DMS114 treated with DMSO at 0.1 percent for 48 hours (cell line): ENCODE data around the gene KLHL21.

ENCODE experiments used
- DNase-seq: peaks from one replicate; lab custom pipeline; 2025; ENCODE audit not compliant: unreplicated experiment; lab: John Stamatoyannopoulos, UW

The KLHL21 gene

DNA sequence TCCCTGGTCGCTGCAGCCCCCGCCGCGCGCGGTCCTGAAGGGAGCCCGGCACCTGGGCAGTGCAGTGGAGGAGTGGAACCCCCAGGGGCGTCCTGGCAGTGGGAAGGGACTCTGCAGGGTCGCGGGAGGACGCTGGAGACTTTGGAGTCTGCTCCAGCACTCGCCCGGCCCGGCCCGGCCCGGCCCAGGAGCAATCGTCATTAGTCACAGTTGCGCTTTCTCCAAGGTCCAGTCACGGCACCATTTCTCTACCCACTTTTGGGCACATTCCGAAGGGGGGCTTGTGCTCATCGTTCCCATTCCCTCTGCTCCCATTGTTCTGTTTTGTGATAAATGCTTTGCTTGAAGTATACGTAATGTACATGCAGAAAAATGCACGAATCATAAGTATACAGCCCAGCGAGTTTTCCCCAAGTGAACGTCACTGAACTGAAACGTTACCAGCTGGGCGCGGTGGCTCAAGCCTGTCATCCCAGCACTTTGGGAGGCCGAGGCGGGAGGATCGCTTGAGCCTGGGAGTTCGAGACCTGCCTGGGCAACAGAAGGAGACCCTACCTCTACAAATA, 23.0 kb upstream of the KLHL21 start:
- DNase-seq, result no peak

DNA sequence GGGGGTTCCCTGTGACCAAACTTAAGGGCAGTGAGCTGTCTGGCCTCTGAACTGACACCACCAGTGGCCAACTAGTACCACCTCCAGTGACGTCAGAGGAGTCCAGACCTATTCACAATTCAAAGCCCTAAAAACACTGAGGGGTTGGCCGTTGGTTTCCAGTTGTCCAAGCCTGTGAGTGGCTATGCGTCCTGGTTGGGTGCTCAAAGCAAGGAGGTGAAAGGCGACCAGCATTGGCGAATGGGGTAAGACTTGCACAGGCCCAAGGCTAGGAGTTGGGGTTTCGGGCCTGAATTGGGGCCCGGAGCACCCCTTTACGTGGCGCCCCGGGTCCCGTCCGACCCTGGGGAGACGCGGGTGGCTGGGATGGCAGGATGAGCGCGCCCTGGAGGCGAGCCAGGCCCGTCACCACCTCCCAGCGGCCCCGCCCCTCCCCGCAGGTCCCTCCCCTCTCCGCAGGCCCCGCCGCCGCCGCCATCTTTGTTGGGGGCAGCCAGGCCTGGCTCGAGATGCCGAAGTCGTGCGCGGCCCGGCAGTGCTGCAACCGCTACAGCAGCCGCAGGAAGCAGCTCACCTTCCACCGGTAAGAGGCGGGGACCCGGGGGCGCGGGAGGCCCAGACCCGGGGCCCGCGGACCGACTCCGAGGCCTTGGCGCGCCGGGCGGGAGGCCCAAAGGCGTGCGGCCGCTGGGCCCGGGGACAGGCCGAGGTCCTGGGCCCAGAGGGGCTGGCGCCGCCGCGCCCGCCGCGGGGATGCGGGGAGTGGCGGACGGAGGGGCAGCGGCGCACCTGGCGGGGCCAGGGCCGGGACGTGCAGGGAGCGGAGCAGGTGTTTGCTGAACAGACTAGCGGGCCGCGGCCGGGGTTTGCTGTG, 22.3 kb upstream of the KLHL21 start, which contains the start of gene THAP3:
Gene THAP3 (plus strand): TSS at position 159 of the 874 bp plus-strand sequence. CDS start 351 bp downstream, at position 510.
- DNase-seq, result peak; percentile 91

DNA sequence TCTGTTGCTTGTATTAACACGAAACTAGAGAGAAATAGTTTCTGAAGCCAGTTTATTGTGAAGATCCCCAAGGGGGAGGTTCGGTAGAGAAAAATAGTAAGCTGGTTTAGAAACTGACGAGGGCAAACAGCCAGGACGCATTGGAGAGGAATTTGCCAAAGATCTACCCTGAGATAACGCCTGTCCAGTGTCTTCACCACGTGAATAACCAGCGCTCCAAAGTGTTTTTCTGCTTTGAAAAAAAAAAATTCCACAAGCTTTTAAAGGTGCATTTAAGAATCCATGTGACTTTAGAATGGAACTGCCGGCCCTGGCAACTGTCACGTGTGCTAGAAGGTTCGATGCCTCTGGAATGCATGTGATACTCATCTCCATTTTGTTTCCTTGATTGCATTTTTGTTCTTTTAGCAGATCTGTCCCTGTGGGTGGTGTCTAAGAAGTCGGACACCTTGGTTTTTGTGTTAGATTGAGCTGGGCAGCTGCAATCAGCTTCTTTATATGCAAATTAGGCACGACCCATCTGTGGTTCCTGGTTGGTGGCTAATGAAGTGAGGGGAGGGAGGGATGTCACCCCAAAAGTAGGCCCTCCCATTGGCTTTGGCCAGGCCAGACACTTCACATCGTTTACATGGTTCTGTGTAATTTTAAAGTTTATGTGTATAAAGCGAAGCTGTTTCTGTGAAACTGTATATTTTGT, 20.7 kb upstream of the KLHL21 start:
- DNase-seq, result no peak

DNA sequence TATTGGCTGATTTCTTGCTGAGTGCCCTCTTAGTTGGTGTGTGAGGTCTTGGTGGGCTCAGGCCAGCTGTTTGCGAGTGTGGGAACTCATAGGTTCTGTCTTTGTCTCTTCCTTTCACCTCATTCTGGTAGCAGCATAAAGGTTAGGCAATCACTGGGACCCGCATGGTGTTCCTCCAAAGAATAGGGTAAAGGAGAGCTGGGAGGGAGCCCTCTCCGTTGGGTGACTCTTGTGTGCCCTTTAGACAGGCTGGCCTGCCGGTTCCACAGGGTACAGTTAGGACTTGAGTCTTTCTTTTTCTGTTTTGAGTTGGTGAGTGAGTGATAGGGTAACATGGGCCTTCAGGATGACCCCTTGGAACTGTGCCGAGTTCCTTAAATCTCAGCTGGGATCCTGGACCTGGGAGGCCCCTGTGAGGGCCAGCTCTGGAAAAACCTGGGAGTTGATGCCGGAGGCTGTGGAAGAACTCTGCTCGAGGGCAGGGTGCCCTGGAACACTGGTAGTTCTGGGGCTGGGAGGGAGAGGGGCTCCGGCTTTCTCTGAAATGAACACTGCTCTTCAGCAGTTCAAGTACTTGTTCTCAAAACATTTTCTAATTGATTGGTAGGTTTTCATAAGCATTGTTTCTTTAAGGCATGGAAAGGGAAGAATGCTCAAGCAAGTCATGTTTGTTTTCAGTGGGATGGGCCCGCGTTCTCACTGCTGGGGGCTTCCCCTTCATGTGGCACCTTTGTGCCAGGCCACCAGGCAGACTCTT, 19.9 kb upstream of the KLHL21 start:
- DNase-seq, result peak; percentile 14

DNA sequence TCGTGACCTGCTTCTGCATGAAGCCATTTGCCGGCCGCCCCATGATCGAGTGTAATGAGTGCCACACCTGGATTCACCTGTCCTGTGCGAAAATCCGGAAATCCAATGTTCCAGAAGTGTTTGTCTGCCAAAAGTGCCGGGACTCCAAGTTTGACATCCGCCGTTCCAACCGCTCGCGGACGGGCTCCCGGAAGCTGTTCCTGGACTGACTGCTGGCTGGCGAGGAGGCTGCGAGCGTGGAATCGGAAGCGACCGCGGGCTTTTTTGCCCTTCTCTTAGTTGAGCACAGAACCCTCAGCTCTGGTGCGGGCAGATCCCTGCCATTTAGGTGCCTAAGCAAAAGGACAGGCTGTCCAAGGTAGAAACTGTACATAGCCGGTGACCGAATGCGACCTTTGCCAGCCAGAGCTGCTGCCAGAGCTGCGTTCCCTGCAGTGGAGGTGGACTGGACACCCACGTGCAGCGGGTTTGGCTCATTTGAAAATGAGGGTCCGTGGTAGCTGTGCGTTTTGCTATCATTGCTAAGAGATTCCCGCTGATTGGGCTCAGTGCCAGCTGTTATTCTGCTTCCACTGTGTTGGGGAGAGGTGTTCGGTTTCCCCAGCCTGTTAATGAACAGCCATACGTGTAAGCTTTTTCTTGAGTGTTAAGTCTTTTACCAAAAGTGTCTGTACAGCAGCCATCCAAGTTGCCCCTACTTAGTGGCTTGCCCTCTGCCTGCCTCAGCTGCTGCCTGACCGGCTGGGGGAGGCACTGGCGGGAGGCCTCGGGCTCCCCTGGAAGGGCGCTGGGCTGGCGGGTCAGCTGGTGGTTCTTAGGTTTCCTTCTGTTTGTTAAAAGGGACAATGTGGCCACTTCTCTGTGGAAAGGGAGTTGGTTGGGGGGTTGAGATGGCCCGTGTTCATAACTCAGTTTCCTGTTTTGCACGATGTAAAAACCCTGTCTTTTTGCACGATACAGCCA, 19.0 kb upstream of the KLHL21 start:
- no peak for DNase-seq

DNA sequence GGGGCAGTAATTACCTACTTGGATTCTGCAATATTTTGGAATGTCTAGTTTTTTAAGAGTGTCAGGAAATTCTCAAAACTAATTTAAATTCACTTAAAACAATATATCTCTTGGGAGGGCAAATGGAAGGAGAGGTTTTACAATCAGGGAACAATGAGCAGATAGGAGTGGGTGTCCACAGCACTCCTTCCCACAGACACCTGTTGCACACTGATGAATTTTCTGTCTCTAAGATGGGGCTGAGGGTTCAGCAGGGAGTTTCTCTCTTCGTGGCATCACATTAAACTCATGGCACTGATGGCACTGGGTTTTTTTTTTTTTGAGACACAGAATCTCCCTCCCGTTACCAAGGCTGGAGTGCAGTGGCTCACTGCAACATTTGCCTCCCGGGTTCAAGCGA, 16.4 kb upstream of the KLHL21 start:
- DNase-seq, result no peak

DNA sequence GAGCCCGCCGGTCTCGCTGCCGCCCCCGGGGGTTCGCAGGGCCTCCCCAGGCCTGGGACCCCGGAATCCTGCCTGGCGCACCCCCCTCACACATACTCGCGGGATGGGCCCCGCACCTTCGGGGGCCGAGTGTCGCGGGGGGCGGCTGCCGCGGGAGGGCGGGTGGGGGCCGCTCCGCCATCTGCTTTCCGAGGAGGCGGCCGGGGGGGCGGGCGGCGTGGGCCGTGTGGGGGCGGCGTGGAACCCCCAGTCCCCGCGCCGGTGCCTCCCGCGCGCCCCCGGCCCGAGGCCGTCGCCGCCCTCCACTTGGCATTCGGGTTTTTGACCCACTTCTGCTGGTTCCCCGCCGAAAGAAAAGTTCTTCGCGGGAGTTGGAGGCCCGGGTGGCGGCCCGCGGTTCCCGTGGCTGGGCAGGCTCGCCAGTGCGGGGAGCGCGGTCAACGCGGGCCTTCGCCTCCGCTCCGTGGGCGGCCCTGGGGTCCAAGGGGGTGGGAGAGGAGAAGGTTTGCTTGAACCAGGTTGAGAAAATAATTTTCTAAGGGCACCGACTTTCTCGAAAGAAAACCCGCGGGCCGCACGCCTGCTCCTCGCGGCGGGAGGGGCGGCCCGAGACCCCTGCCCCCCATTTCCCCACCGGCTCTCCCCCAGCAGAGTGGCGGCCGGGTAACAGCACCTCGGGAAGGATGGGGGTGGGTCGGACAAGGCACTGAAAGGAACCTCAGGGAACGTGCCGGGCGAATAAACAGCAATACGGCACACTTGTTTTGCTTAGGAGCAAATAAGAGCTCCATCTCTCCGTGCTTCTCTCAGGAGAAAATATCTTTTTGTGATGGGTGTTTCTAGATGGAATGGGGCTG, 12.5 kb upstream of the KLHL21 start:
- DNase-seq, result no peak

DNA sequence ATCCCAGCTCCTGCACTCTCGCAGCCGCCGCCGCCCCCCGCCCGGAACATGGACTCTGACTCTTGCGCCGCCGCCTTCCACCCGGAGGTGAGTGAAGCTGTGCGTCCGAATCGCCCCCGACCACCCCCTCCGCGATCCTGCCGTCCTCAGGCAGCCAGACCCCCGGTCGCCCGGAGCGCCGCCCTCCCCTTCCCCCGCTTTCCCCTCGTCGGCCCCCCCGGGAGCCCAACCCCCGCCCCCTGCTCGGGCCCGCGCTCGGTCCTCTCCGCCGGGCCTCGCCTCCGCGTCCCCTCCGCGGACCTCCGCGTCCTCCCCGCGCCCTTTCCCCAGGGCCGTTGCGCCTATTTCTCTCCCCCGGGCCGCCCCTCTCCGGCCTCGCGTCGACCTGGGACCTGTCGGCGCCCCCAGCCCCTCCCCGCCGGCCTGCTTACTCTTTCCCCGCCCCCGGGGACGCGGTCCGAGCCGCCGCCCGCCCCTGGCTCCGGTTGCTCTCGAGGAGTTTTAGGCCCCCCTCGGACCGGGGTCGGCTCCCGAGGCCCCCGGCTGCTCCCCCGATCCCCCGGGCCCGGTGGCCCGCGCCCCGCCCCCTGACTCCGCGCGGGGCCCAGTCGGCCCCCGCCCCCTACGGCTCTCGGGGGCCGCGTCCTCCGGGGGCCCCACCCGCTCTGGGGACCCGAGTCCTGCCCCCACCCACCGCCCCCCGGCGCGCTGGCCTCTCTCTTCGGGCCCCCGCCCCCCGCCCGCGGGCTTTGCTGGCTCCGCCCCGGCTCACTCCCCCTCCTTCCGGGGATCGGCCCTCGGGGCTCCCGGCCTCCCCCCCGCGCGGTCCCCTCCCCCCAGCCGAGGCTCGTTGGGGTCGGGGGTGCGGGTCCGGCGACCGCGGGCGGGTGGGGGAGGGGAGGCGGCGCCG, 11.6 kb upstream of the KLHL21 start:
- DNase-seq, result no peak

DNA sequence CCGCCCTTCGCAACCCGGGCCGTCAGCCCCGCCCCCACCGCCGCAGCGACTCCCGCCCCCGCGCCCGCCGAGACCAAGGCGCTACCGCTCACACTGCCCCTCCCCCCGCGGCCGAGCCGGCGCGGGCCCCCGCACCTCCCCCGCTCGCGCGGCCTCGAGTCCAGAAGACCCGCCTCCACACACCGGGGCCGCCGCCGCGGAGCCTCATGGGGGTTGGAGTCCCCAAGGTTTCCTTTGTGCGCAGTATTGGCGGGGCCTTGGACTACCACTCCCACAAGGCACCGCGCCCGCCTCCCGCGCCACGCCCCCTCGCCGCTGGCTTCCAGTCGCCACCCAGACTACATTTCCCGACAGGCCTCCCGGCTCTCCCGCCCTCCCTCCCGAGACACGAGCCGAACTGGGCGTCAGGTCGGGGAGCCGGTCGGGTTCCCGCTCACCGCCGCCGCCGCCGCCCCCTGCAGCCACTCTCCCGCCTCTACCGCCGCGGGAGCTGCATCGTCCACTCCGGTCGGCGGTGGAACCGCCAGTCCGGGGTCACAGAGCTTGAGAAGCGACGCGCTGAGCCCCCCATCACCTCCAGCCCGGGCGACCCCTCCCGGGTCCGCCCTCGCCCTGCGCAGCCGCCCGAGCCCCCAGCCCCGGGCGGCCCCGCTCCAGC, 10.8 kb upstream of the KLHL21 start, which contains the start of gene PHF13:
Gene PHF13 (plus strand): TSS at position 371 of the 658 bp plus-strand sequence. CDS start 336 bp downstream, outside the sequence.
- peak; percentile 97 for DNase-seq

DNA sequence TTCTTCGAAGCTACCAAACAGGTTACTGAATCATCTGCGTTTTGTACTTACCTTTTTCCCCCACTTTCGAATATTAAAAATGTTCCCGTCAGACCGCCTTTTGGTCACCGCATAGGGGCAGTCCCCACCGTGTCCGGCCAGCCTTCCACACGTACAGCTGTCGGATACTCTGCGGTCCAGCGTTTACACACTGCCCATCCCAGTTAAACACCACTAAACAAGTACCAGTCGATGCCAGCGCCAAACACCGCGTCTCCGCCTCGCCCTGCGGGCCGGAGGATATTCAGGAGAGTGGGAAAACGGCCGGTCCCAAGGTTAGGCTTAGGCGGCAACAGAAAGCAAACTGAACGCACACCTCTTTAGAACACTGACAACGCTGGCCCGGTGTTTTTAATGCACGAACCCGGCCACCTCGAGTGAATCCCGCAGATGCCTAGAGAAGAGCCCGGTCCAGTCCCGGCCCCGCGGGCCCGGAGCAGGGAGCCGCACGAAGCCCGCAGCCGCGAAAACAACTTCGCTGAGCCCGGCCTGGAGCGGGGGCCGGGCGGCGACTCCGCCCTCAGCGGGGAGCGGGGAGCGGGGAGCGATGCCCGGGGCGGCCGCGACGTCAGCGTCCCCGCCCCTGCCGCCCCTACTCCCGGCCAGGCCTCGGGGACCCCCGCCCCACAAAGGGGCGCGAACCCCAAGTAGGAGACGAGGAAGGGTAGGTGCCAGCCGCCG, 10.1 kb upstream of the KLHL21 start:
- peak; percentile 34 for DNase-seq

DNA sequence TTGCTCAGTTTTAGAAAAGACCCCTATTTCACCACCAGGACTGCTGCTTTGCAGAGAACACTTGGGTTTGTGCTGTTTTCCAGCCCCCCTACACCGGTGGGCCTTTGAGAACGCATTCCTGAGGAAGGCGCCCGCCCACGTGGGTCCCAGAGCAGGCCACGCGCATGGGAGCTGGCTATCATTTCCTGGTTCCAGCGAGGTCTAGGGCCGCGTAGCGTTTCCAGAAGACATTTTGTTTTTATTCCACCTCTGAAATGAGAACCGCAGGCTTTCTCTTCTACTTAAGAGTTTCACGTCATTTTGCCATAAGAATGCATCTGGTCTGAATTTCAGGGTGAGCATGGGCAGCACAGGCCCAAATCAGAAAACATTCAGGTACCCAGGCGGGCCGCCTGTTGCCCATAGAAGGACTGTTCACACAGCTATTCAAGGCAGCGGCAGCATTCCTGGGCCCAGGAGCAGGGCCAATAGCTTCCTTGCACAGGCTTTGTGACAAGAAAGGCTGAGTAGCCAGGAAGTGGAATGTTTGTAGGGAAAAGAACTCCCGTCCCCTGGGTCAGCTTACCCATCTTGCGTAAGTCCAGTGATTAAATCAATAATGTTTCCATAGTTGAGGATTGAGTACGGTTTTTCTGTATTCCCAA, 1.4 kb upstream of the KLHL21 start:
- peak; percentile 66 for DNase-seq

DNA sequence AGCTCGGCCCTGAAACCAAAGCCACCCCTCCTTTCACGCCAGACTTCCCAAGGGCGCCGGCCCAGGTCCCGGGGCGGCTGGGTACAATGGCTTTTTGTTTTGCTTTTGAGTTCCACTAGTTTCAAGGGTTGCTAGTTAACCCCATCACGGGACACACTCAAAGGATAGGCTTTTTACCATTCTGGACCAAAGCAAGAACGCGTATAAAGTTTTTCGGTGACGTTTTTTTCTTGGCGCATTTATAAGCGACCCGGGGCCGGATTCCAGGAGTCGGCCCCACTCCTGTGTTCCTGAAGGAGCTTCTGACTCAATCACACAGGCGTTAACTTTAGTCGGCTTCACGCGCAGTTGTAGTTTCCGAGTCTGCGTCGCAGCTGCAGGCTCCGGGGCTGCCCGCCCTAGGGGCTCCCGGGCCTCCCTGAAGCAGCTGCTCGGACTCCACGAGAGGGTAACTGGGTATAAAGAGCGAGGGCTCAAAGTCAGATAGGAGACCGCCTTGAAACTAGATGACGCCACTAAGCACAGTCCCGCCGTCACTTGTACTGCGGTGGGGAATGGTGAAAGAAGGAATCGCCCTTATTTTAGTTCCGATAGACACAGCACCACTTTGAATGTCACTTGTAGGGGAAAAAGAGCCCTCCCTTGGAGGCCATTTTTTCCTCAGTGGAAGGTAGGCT, 707 bp upstream of the KLHL21 start:
- DNase-seq, result peak; percentile 83

DNA sequence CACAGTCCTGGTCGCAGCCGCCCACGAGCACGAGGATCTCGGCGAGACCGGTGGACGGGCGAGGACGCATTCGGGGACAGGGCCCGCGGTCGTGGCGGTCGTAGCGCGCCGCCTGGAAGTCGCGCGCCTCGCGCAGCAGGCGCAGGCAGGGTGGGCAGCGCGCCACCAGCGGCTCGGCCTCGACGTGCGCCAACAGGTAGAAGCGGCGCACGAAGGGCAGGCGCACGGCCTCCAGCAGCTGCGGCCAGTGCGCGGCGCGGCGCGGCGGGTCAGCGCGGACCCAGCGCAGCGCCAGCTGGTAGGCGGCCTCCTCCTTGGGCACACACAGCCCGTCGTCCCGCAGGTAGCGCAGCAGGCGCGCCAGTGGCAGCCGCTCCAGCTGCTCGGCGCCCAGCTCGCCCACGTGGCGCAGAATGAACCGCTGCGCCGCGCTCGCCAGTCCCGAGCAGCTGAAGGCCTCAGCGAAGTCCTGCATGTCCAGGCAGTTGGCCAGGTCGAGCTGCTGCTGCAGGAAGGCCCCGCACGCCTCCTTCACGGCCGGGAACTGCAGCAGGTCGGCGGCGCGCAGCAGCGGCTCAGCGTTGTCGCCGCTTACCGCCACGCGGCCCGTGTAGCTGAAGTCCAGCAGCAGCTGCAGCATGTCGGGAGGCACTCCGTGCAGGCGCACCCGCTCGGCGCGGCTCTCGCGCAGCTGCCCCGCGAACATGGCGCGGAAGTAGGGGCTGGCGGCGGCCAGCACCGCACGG, 573 bp downstream of the KLHL21 start:
- DNase-seq, result peak; percentile 50

DNA sequence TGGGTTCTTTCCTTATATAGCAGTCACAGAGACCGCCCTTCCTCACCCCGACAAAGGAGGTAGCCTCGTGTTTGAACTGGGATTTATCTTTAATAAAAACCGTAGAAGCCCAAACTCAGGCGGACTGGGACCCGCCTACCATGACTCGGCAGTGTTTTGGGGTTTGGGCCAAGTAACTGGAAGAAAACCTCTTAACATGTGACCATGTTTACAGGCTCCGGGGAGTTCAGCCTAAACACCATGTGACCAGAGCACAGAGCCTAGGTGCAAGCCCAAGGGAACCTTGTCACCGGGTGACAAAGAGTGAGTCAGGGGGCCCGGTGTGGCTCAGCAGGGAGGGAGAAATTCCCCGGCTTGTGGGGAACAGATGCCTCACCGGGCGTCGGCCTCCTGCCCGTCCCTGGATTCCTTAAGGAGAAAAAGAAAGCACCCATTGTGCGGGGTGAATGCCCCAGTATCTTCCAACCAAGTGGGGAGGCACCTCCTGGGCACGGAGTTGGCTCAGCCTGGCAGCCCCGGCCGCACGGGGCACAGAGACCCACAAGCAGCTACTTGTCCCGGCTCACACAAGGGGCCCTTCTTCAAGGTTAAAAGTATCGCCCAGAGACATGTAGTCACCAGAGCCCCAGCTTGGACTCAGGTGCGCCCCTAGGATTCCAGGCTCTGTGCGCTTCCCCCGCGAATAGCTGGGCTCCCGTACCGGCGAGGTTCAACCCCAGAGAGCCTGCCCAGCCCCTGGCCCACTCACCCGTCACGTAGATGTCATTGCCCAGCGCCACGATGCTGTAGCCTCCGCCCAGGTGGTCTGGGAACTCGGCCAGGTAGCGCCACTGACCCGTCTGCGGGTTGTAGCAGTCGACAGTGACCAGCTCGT, 1.4 kb downstream of the KLHL21 start:
- DNase-seq, result no peak
